ENCODE measurements around the gene TMEM179.
"Not testable (repeated sequence)": the region's sequence is repeated elsewhere in the genome, so short reads cannot be mapped to it uniquely, and the experiment has no call there.

The TMEM179 gene

GRCh38 chr14:104604458-104605449 is at the start of gene TMEM179:
Gene TMEM179 (minus strand): TSS chr14:104604772. CDS start chr14:104604741, 31 bp downstream.
- DNase-seq (ENCODE audit: low spot score), result no peak

- no peak for DNase-seq (ENCODE audit: low spot score)
Observed at GRCh38 chr14:104654119-104654518, 49.5 kb upstream of the TMEM179 start.

- not testable (repeated sequence) for DNase-seq (ENCODE audit: low spot score)
Observed at GRCh38 chr14:104653130-104653920, 48.8 kb upstream of the TMEM179 start.

GRCh38 chr14:104652386-104652785 is 47.8 kb upstream of the TMEM179 start:
- no peak for DNase-seq (ENCODE audit: low spot score)

- DNase-seq (ENCODE audit: low spot score), result no peak
Observed at GRCh38 chr14:104651876-104652260, 47.3 kb upstream of the TMEM179 start.

- DNase-seq (ENCODE audit: low spot score), result no peak
Observed at GRCh38 chr14:104650981-104651875, 46.7 kb upstream of the TMEM179 start.

GRCh38 chr14:104650057-104650980 is 45.7 kb upstream of the TMEM179 start:
- DNase-seq (ENCODE audit: low spot score), result peak; percentile 61

GRCh38 chr14:104647467-104648043 is 43.0 kb upstream of the TMEM179 start:
- no peak for DNase-seq (ENCODE audit: low spot score)

- DNase-seq (ENCODE audit: low spot score), result no peak
Observed at GRCh38 chr14:104644656-104645378, 40.2 kb upstream of the TMEM179 start.

GRCh38 chr14:104644091-104644635 is 39.6 kb upstream of the TMEM179 start:
- DNase-seq (ENCODE audit: low spot score), result no peak

GRCh38 chr14:104643306-104643705 is 38.7 kb upstream of the TMEM179 start:
- no peak for DNase-seq (ENCODE audit: low spot score)

GRCh38 chr14:104642540-104642868 is 37.9 kb upstream of the TMEM179 start:
- DNase-seq (ENCODE audit: low spot score), result no peak

GRCh38 chr14:104641753-104642539 is 37.4 kb upstream of the TMEM179 start:
- no peak for DNase-seq (ENCODE audit: low spot score)

GRCh38 chr14:104640681-104641080 is 36.1 kb upstream of the TMEM179 start:
- no peak for DNase-seq (ENCODE audit: low spot score)

- peak; percentile 12 for DNase-seq (ENCODE audit: low spot score)
Observed at GRCh38 chr14:104639885-104640548, 35.4 kb upstream of the TMEM179 start.

- DNase-seq (ENCODE audit: low spot score), result no peak
Observed at GRCh38 chr14:104639471-104639870, 34.9 kb upstream of the TMEM179 start.

GRCh38 chr14:104638927-104639450 is 34.4 kb upstream of the TMEM179 start:
- DNase-seq (ENCODE audit: low spot score), result no peak

- DNase-seq (ENCODE audit: low spot score), result no peak
Observed at GRCh38 chr14:104638190-104638589, 33.6 kb upstream of the TMEM179 start.

All from CD4-positive, alpha-beta T cell treated with Interleukin-15 for 4 hours (primary cell).